ENCODE data around the gene PTHLH.

DNA sequence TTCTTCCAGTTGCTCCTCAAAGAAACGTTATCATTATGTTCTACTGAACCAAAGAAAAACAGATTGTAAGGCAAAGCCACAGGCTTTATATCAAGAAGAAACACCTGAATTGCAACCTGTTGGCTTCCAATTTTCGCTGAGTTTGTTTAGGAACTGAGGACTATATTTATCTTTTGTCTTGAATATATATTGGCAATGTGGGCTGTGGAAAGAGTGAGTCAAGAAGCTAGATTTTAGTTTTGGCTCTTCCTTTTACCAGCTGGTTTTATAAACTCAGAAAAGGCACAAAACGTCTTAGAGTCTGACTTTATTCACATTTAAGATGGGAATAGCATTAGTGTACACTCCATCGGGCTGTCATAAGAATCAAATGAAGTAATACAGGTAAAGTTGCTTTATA, 10.4 kb upstream of the PTHLH start:
- TF ChIP-seq, protein P1, sequence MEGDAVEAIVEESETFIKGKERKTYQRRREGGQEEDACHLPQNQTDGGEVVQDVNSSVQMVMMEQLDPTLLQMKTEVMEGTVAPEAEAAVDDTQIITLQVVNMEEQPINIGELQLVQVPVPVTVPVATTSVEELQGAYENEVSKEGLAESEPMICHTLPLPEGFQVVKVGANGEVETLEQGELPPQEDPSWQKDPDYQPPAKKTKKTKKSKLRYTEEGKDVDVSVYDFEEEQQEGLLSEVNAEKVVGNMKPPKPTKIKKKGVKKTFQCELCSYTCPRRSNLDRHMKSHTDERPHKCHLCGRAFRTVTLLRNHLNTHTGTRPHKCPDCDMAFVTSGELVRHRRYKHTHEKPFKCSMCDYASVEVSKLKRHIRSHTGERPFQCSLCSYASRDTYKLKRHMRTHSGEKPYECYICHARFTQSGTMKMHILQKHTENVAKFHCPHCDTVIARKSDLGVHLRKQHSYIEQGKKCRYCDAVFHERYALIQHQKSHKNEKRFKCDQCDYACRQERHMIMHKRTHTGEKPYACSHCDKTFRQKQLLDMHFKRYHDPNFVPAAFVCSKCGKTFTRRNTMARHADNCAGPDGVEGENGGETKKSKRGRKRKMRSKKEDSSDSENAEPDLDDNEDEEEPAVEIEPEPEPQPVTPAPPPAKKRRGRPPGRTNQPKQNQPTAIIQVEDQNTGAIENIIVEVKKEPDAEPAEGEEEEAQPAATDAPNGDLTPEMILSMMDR (IDR thresholded peaks at IDR 0.05) = no peak
- TF ChIP-seq, protein P2, sequence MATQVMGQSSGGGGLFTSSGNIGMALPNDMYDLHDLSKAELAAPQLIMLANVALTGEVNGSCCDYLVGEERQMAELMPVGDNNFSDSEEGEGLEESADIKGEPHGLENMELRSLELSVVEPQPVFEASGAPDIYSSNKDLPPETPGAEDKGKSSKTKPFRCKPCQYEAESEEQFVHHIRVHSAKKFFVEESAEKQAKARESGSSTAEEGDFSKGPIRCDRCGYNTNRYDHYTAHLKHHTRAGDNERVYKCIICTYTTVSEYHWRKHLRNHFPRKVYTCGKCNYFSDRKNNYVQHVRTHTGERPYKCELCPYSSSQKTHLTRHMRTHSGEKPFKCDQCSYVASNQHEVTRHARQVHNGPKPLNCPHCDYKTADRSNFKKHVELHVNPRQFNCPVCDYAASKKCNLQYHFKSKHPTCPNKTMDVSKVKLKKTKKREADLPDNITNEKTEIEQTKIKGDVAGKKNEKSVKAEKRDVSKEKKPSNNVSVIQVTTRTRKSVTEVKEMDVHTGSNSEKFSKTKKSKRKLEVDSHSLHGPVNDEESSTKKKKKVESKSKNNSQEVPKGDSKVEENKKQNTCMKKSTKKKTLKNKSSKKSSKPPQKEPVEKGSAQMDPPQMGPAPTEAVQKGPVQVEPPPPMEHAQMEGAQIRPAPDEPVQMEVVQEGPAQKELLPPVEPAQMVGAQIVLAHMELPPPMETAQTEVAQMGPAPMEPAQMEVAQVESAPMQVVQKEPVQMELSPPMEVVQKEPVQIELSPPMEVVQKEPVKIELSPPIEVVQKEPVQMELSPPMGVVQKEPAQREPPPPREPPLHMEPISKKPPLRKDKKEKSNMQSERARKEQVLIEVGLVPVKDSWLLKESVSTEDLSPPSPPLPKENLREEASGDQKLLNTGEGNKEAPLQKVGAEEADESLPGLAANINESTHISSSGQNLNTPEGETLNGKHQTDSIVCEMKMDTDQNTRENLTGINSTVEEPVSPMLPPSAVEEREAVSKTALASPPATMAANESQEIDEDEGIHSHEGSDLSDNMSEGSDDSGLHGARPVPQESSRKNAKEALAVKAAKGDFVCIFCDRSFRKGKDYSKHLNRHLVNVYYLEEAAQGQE (IDR thresholded peaks at IDR 0.05; ENCODE audit: insufficient read depth in 1 of 2, low read depth in 2 of 2, low read length in 1 of 2) = no peak

Measured in Panc1 (cell line).